ENCODE results near the gene GRB2. TPM values are rescaled to one million over a fixed set of nuclear protein-coding genes. Genes with fewer than 3 reads are reported as not detected.

GRB2 gene
- total and polyA plus RNA-seq, 2 experiments from 2014 or later: 132 to 198 TPM

DNA sequence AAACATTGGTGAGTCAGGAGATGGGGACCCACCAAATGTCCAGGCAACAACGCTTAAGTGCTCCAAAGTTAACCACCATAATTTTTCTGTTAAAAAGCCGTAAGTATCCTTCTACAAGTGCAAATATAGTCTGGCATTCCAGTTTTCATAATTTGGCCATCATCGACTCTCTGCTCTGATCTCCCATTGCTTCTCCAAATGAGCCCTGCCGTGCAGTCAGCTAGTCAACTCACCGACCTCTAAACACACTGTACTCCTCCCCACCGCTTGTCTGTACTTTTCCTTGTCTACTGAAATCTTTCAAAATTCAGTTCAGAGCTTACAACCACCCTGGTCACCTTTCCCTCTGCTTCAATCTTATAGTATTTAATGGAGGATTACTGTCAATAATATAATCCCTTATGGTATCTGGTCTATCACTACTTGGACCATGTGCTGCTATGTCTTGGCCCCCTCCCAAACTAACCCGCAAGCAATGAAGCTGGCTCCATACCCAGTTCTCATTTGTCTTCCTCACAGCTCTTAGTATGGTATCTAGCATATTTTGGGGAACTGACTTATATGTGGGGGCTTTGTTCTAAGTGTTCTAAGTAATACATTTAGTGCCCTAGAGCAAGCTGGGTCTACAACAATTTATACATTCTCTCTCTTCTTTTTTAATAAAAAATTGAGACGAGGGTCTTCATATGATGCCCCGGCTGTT lies 63.5 kb downstream of the GRB2 start:
- no peak overlapping the region for H3K4me3 ChIP-seq
- no peak for DNase-seq (ENCODE audit: low read depth in 1 of 2, low spot score in 1 of 2)
- peaks cover 20% of the 10 kb centered on the region for H3K4me1 ChIP-seq (ENCODE audit: low read depth)
- H3K27ac ChIP-seq: no peak overlapping the region
- H3K9me3 ChIP-seq (ENCODE audit: low read depth): no peaks in the 10 kb centered on the region
- no peaks in the 10 kb centered on the region for H3K27me3 ChIP-seq
- H3K36me3 ChIP-seq: no peaks in the 10 kb centered on the region
- no peak for TF ChIP-seq CTCF (IDR thresholded peaks at IDR 0.05; ENCODE audit: low read depth, low read length)

DNA sequence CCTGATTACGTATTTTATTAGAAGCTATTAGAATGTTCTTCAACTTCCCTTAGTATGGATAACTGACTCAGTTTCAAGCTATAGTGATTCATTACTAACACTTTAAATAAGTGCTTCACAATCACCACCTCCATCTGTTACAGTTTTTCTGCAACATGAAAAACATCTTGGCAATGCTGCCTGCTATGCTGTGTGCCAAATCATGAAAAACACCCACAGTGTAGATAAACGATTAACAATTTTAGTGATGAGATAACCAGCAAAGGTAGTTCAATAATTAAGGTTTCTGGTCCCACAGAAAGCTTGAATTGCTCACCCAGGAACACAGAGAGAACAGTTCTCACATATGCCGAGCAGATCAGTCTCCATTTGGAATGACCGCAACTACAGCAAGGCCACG lies 64.8 kb downstream of the GRB2 start:
- no peak for TF ChIP-seq CTCF (IDR thresholded peaks at IDR 0.05; ENCODE audit: low read depth, low read length)
- DNase-seq (ENCODE audit: low read depth in 1 of 2, low spot score in 1 of 2): no peak
- H3K27ac ChIP-seq: no peak overlapping the region

GRCh38 chr17:75339971-75340370 lies 65.5 kb downstream of the GRB2 start:
- TF ChIP-seq CTCF (IDR thresholded peaks at IDR 0.05; ENCODE audit: low read depth, low read length): no peak
- DNase-seq (ENCODE audit: low read depth in 1 of 2, low spot score in 1 of 2): no peak
- Histone ChIP-seq H3K27me3 (no peaks in the 10 kb centered on the region), H3K4me3 (no peak overlapping the region), H3K9me3 (ENCODE audit: low read depth) (no peaks in the 10 kb centered on the region), H3K4me1 (ENCODE audit: low read depth) (peaks cover 28% of the 10 kb centered on the region), H3K36me3 (no peaks in the 10 kb centered on the region), H3K27ac (no peak overlapping the region)

More for the DNA sequence above, 64.8 kb downstream of the GRB2 start:
- H3K4me3 ChIP-seq: no peak overlapping the region
- no peaks in the 10 kb centered on the region for H3K9me3 ChIP-seq (ENCODE audit: low read depth)
- H3K36me3 ChIP-seq: no peaks in the 10 kb centered on the region
- no peaks in the 10 kb centered on the region for H3K27me3 ChIP-seq
- H3K4me1 ChIP-seq (ENCODE audit: low read depth): peaks cover 27% of the 10 kb centered on the region

- DNase-seq (ENCODE audit: low read depth in 1 of 2, low spot score in 1 of 2): no peak
- no peak overlapping the region for H3K4me3 ChIP-seq
- peaks cover 20% of the 10 kb centered on the region for H3K4me1 ChIP-seq (ENCODE audit: low read depth)
- no peaks in the 10 kb centered on the region for H3K36me3 ChIP-seq
- H3K27ac ChIP-seq: no peak overlapping the region
- TF ChIP-seq CTCF (IDR thresholded peaks at IDR 0.05; ENCODE audit: low read depth, low read length): no peak
- H3K9me3 ChIP-seq (ENCODE audit: low read depth): no peaks in the 10 kb centered on the region
- no peaks in the 10 kb centered on the region for H3K27me3 ChIP-seq
Observed at GRCh38 chr17:75338335-75338734, 67.1 kb downstream of the GRB2 start.

- TF ChIP-seq CTCF (IDR thresholded peaks at IDR 0.05; ENCODE audit: low read depth, low read length): no peak
Observed at GRCh38 chr17:75335315-75335714, 70.2 kb downstream of the GRB2 start.

More at GRCh38 chr17:75335315-75335714, 70.2 kb downstream of the GRB2 start:
- peaks cover 20% of the 10 kb centered on the region for H3K4me1 ChIP-seq (ENCODE audit: low read depth)
- no peaks in the 10 kb centered on the region for H3K27me3 ChIP-seq
- no peak overlapping the region for H3K4me3 ChIP-seq
- H3K36me3 ChIP-seq: peaks cover 2% of the 10 kb centered on the region
- DNase-seq (ENCODE audit: low read depth in 1 of 2, low spot score in 1 of 2): no peak
- H3K27ac ChIP-seq: no peak overlapping the region
- H3K9me3 ChIP-seq (ENCODE audit: low read depth): no peaks in the 10 kb centered on the region

Measured in cardiac muscle cell (in vitro differentiated cells and primary cell).